Right renal pelvis (tissue), 4 donors: ENCODE data around the gene EBPL. TPM values are rescaled to one million over a fixed set of nuclear protein-coding genes. Genes with fewer than 3 reads are reported as not detected.

Experiments used
- DNase-seq, 4 donors: peaks; one replicate each; pipeline ENCODE4 v3.0.0-alpha.2; 2013; ENCODE audit warnings: low read depth in 4 of 4, low spot score in 3 of 4, missing footprints in 1 of 4
- polyA plus RNA-seq, 4 donors: library from polyadenylated mRNA; unstranded; fragments of 120-200 nt; gene quantifications; one replicate each; pipeline ENCODE4 v1.2.1, GENCODE V29; 2013; ENCODE audit not compliant: insufficient read length in 4 of 4

EBPL gene
- polyA plus RNA-seq, 4 donors: 52.7 to 64.1 (median 61.5) TPM

- no peak for DNase-seq
Observed at GRCh38 chr13:49676581-49677298, 14.5 kb downstream of the EBPL start.

- DNase-seq: no peak
Observed at GRCh38 chr13:49670828-49671227, 20.5 kb downstream of the EBPL start.

DNA sequence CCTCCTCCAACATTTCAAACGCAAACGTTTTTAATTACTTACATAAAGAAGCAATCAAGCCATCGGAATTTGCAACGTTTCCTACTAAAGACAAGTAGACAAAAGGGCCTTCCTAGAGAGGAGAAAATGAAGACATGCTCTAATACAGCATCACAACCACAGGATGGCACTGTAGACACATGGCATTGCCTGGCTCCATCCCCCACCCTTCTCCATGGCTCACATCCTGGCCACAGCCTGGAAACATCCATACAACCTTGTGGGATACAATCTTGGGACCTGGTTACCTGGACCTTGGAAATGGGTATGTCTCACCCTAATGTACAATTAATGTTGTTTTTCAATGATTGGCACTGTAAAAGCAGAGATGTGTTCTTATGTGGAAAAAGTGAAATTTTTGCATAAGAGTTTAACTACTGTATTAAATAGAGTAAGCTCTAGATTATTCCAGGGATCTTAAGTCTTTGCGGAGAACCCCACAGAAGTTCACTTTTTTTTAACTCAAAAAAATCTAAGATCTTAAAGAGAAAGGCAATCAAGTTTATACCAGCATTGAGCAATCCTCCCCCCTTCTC lies 21.5 kb downstream of the EBPL start:
- DNase-seq: no peak

DNA sequence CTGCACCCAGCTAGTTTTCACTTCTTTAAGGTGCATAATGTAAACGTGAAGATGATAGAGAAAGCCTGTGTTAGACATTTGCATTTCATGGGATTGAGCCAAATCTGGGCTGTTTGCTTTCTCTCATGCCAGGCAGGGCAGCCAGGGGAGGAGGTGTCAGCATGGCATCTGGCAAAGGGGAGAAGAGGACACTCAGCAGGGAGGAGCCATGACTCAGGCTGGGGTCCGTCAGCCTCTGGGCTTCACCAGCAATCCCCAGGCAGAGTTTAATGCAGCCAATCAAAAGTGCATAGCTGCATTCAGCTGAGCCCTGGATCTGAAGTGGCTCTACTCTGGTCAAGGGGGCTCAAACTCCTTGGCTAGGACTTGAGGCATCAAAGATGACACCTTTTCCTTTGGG lies 23.5 kb downstream of the EBPL start:
- no peak for DNase-seq

- DNase-seq: no peak
Observed at GRCh38 chr13:49664606-49665005, 26.7 kb downstream of the EBPL start.

DNA sequence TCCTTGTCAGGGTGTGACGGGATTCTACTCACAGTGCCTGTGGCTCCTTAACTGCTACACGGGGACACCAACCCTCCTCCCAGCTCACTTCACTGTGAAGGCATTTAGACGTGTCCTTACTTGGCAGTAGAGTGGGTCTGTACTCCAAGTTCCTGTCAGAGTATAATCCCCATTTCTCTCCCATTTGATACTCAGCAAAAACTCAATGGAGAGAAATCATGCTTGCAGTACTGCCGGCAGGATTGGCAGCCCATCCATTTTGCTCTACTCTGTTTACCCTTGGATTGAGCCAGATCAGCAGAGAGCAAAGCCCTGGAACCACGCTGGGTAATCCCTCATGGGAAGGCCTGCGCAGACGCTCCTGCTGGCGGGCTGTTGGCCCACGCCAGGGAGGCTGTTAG lies 34.0 kb downstream of the EBPL start:
- no peak for DNase-seq

GRCh38 chr13:49655906-49656305 lies 35.4 kb downstream of the EBPL start:
- no peak for DNase-seq

DNA sequence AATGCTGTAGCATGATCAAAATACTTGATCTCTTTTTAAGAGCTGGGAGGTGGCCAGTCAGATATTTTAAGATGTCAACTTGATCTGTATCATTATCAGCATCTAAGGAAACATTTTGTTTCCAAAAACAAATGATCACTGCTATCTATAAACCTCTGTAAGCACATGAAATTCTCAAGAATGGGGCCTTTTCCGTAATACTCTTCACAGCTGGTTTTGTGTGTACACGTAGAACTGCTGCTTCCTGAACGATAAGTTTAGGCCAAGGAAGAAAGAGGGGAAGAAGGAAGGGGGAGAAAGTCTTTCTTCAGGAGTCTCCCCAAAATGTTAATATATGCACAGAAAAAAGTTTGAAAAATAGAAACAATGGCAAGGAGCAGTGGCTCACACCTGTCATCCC lies 37.3 kb downstream of the EBPL start:
- DNase-seq: no peak

GRCh38 chr13:49653478-49653877 lies 37.8 kb downstream of the EBPL start:
- no peak for DNase-seq

DNA sequence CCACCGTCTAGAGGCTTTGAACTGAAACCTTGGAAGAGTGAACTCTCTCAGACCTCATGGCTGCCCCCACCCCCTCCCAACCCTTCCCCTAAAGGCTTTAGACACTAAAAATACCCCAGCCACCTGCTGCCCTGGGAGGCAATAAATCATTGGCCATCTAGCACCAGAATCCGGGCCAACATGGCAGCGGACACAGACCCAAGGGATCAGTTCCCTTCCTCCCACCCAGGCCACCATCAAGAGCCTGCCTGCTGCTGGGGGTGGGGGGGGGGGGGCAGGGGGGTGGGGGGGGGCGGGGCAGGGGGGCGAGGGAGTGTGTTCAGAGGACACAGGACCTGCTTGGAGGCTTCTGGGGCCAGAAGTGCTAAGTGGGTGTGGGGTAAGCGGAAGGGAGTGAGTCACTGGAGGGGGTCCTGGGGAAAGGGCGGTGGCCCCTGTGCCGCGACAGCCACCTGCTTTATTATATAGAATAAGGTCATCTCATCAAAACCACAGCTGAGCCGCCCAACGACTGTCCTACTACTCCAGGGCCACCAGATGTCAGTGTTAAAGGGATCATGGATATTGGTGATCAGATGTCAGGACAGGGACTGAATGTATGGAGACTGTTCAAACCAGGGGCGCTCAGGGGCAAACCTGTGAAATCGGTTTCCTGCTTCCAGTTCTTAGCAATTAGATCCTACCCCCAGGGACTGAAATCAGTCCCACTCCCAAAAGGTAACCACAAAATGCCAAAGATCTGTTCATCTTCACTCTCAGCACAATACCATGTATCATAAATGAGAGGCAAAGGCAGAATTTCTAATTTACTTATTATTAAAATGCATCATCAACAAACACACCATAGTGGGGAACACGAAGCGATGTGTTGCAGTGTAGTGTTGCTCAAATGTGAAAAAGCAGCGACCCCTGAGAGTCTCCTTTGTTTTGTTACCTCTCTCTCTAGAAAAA lies 38.7 kb downstream of the EBPL start:
- DNase-seq: no peak

- no peak for DNase-seq
Observed at GRCh38 chr13:49651570-49652354, 39.5 kb downstream of the EBPL start.

DNA sequence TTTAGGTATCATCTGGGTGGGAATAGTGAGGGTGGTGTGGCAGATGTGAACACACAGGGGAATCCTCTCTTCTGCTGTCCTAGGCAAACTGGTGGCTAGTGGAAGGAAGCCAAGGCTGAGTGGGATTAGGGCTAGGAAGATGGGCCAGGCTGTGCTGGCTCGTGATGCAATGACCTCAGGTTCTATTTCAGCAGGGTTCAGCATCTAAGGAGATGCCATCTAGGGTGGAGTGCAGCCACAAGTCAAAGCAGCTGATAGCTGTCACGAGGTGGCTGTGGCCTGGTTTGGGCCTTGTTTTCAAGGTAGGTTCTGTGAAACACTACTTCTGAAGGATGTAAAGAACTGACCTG lies 41.3 kb downstream of the EBPL start:
- DNase-seq: no peak

- DNase-seq: no peak
Observed at GRCh38 chr13:49649244-49649962, 41.9 kb downstream of the EBPL start.

DNA sequence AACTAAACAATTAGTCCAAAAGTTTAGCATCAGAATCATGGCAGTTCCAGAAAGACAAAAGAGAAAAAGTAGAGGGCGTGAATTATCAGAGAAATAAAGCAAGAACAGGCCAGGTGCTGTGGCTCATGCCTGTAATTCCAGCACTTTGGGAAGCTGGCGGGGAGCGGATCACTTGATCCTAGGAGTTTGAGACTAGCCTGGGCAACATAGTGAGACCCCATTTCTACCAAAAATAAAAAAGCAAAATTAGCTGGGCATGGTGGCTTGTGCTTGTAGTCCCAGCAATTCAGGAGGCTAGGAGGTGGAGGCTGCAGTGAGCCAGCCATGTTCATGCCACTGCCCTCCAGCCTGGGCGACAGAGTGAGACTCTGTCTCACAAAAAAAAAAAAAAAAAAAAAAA lies 44.6 kb downstream of the EBPL start:
- DNase-seq: no peak

- no peak for DNase-seq
Observed at GRCh38 chr13:49645451-49645850, 45.8 kb downstream of the EBPL start.

- DNase-seq: no peak
Observed at GRCh38 chr13:49643035-49643646, 48.1 kb downstream of the EBPL start.

DNA sequence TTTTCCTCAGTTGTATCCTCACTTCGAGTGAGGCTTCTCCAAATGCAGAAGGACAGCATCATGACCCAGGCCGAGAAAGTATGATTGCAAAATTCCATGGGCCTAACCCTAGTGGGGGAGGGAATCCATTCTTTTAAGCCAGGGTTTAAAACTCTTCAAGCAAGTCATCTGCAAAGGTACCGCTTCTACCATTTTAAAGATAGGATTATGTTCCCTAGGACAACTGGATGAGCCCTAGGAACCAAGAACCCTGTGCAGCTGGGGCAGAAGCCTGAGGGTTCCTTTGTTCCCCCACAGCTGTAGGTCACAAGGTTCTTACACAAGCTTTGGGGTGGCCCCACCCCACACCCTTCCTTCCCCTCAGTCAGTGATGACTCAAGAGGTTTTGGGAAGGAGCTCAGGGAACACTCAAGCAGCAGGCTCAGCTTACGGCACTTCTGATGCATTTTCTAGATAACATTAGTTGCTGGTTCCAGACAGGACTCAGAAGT lies 49.4 kb downstream of the EBPL start:
- no peak for DNase-seq

- DNase-seq: no peak
Observed at GRCh38 chr13:49638744-49639072, 52.6 kb downstream of the EBPL start.

GRCh38 chr13:49638030-49638743 lies 53.1 kb downstream of the EBPL start:
- no peak for DNase-seq
